Fibroblast of peridontal ligament (primary cell): ENCODE data around the gene FRMPD2.
"Not testable (repeated sequence)": the region's sequence is repeated elsewhere in the genome, so short reads cannot be mapped to it uniquely, and the experiment has no call there.

Experiments
- DNase-seq: peaks from one replicate; pipeline ENCODE4 v3.0.0-alpha.2; 2010; ENCODE audit errors: extremely low read depth

Gene FRMPD2

GRCh38 chr10:48128954-48129353, 145.5 kb downstream of the FRMPD2 start:
- not testable (repeated sequence) for DNase-seq

GRCh38 chr10:48126251-48126650, 148.2 kb downstream of the FRMPD2 start:
- not testable (repeated sequence) for DNase-seq

- not testable (repeated sequence) for DNase-seq
Measured at GRCh38 chr10:48125631-48126030, 148.9 kb downstream of the FRMPD2 start.

- DNase-seq, result not testable (repeated sequence)
Measured at GRCh38 chr10:48122618-48123017, 151.9 kb downstream of the FRMPD2 start.

GRCh38 chr10:48110277-48110676, 164.2 kb downstream of the FRMPD2 start:
- not testable (repeated sequence) for DNase-seq
